Left lung (tissue), 10 donors: Measurements from ENCODE around the gene CDK6. TPM values are rescaled to one million over a fixed set of nuclear protein-coding genes. Genes with fewer than 3 reads are reported as not detected.
A peak's percentile ranks its signal among the peaks of the same experiment; 100 is the strongest.

Source experiments
- ATAC-seq: fragments of 200-7000 bp; cut with Tn5 transposase; one replicate; pipeline ENCODE4 v1.9.1; 2020; ENCODE audit warnings: moderate library complexity
- DNase-seq, 4 donors: peaks; one replicate each; pipeline ENCODE4 v3.0.0-alpha.2; 2013 to 2020
- H3K27ac ChIP-seq, 2 donors: fragments of 200-600 bp; sonication (generic) in 1 of 2; one replicate each; pipeline versions ENCODE4 v1.5.0 to v1.8.0; 2020 to 2021
- H3K27me3 ChIP-seq, 2 donors: fragments of 200-600 bp; sonication (generic) in 1 of 2; one replicate each; pipeline versions ENCODE4 v1.5.0 to v1.8.0; 2020 to 2021
- H3K36me3 ChIP-seq, 2 donors: fragments of 200-600 bp; sonication (generic) in 1 of 2; one replicate each; pipeline versions ENCODE4 v1.5.0 to v1.8.0; 2020 to 2021
- H3K4me1 ChIP-seq, 2 donors: fragments of 200-600 bp; one replicate each; pipeline ENCODE4 v1.8.0; 2021
- H3K4me3 ChIP-seq, 2 donors: fragments of 200-600 bp; sonication (generic) in 1 of 2; one replicate each; pipeline versions ENCODE4 v1.5.0 to v1.8.0; 2020 to 2021; ENCODE audit warnings: mild to moderate bottlenecking in 1 of 2
- H3K9me3 ChIP-seq, 2 donors: fragments of 200-600 bp; sonication (generic) in 1 of 2; one replicate each; pipeline versions ENCODE4 v1.5.0 to v1.8.0; 2020 to 2021
- intact Hi-C, 2 donors: fragments of 100-400 bp; cut with DNase I; formaldehyde crosslinking; loops; one replicate each; pipeline versions ENCODE4 v1.11.2 to v1.14.2; 2022
- polyA plus RNA-seq, 6 donors: library from polyadenylated mRNA; unstranded; fragments of 120-200 nt; gene quantifications; one replicate each; pipeline ENCODE4 v1.2.1, GENCODE V29; 2013; ENCODE audit not compliant: insufficient read length in 6 of 6
- total RNA-seq, 2 donors: library from RNA; stranded (reverse); fragmentation: NEBNext Ultra II Directional; extraction: Animal tissue kit (Norgen Biotek cat#: 25700); gene quantifications; one replicate each; pipeline ENCODE4 v1.2.1, GENCODE V29; 2021
- TF ChIP-seq, protein P1 (sequence below), 2 donors: fragments of 200-600 bp; sonication (generic) in 1 of 2; IDR thresholded peaks; one replicate each; pipeline versions ENCODE4 v1.5.0 to v1.8.0; 2021; ENCODE audit warnings: antibody characterized with exemption in 2 of 2
- donor health status: DM: no; HTN: yes; CAD: no.
- donor health status: DM: no; HTN: no; CAD: no.

CDK6 gene
- total and polyA plus RNA-seq, 8 donors = 20.3 to 52.2 (median 43.7) TPM

DNA sequence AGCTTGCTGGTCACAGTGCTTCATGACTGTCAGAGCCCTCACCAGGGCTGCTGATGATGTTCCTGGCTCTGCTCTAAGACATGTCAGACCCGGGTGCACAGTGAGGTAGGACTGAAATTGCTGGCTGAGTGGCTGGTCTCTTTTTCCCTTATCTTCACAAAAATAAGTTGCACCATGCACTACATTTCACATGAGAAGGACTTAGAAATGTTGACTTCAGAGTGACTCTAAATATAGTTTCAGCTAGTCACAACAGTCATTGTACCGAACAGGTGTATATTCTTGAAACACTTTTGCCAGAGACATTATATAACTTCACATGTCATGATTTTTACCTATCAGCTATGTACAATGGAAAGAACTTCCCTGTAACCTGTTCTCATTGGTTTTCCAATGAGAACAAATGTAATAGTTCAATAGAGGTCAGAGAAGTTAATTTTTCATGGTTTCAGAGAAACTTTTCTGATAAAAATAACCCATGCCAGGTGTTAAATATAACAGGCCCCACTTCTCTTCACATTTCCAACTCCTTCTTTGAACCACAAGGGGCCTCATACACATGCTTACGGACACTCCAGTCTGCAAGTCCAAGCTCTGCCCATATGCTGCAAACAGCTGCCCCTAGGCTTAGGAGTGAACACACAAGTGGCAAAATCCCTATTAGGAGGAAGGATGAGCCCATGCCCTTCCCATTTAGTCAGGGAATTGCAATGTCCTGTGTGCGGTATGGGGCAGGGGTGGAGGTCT lies 115.6 kb downstream of the CDK6 start:
- DNase-seq (no peak), ATAC-seq (no peak)
- Histone ChIP-seq H3K27ac (no peak overlapping the region), H3K4me1 (peaks cover 4 to 40% of the 10 kb centered on the region in 2 donors), H3K4me3 (no peak overlapping the region), H3K27me3 (no peaks in the 10 kb centered on the region), H3K36me3 (no peaks in the 10 kb centered on the region), H3K9me3 (no peaks in the 10 kb centered on the region)
- TF ChIP-seq, protein P1, sequence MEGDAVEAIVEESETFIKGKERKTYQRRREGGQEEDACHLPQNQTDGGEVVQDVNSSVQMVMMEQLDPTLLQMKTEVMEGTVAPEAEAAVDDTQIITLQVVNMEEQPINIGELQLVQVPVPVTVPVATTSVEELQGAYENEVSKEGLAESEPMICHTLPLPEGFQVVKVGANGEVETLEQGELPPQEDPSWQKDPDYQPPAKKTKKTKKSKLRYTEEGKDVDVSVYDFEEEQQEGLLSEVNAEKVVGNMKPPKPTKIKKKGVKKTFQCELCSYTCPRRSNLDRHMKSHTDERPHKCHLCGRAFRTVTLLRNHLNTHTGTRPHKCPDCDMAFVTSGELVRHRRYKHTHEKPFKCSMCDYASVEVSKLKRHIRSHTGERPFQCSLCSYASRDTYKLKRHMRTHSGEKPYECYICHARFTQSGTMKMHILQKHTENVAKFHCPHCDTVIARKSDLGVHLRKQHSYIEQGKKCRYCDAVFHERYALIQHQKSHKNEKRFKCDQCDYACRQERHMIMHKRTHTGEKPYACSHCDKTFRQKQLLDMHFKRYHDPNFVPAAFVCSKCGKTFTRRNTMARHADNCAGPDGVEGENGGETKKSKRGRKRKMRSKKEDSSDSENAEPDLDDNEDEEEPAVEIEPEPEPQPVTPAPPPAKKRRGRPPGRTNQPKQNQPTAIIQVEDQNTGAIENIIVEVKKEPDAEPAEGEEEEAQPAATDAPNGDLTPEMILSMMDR (IDR thresholded peaks at IDR 0.05) = no peak
- intact Hi-C loops = no loop called here

DNA sequence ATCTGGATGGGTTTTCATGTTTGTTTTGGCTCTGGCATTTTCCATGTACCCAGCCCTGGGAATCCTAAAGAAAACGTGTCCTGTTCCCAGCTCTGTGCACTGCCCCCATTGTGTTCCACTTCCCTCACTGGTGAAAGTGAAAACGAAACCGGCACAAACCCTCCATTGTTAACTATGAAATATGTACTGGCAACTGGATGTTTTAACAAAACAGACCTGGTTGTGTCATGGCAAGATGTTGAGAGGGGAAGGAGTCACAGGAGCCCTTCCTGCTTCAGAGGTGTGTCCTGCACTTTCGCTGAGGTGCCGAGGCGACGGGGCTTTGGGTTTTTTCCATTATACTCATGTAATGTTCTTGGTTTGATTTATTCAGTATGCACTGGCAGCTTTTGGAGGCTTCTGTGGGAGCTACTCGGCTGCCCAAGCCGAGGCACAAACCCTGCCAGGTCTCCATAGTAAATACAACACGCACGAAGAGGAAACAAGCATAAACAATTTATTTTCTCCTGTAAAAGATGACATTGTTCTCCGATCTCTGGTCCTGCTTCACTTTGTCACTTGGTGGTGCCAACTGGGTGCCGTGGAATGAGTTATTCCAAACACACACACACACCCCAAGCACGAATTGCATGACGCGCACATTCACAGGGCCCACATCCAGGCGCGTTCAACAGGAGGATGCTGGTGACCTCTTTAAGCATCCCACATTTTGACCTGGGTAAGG lies 118.2 kb downstream of the CDK6 start:
- Histone ChIP-seq H3K36me3 (no peaks in the 10 kb centered on the region), H3K4me1 (peaks cover under 1 to 23% of the 10 kb centered on the region in 2 donors), H3K4me3 (peak overlapping the region; percentile 36 to 42), H3K27ac (peak overlapping the region; percentile 74 to 91), H3K27me3 (no peaks in the 10 kb centered on the region), H3K9me3 (no peaks in the 10 kb centered on the region)
- TF ChIP-seq, protein P1 (IDR thresholded peaks at IDR 0.05) = no peak
- intact Hi-C loops = no loop called here
- DNase-seq (peak in 2 of 4 donors; percentile 42 to 46), ATAC-seq (peak; percentile 89)

DNA sequence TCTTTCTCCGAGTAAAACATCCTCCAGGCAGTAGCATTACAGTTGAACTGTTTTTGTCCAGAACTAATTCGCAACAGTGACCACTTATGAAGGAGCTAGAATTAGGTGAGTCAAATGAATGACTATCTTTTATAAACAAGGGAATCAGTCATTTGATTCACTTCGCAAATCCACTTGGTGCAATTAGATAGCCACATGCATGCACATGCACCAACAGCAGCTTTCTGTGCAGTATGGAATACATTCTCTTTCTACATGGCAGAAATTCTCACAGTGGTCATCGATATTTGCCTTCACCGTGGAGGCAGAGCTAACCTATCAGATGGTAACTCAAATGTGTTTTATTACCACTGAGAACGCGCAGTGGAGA lies 118.8 kb downstream of the CDK6 start:
- peak; percentile 18 for ATAC-seq
- DNase-seq = no peak
- intact Hi-C loops = no loop called here
- H3K27me3 ChIP-seq = no peaks in the 10 kb centered on the region
- H3K36me3 ChIP-seq = no peaks in the 10 kb centered on the region
- H3K27ac ChIP-seq = peak overlapping the region; percentile 74 to 91
- TF ChIP-seq, protein P1 (IDR thresholded peaks at IDR 0.05) = no peak
- peak overlapping the region; percentile 36 to 42 for H3K4me3 ChIP-seq
- no peaks in the 10 kb centered on the region for H3K9me3 ChIP-seq
- H3K4me1 ChIP-seq = peaks cover 0 to 17% of the 10 kb centered on the region in 2 donors

DNA sequence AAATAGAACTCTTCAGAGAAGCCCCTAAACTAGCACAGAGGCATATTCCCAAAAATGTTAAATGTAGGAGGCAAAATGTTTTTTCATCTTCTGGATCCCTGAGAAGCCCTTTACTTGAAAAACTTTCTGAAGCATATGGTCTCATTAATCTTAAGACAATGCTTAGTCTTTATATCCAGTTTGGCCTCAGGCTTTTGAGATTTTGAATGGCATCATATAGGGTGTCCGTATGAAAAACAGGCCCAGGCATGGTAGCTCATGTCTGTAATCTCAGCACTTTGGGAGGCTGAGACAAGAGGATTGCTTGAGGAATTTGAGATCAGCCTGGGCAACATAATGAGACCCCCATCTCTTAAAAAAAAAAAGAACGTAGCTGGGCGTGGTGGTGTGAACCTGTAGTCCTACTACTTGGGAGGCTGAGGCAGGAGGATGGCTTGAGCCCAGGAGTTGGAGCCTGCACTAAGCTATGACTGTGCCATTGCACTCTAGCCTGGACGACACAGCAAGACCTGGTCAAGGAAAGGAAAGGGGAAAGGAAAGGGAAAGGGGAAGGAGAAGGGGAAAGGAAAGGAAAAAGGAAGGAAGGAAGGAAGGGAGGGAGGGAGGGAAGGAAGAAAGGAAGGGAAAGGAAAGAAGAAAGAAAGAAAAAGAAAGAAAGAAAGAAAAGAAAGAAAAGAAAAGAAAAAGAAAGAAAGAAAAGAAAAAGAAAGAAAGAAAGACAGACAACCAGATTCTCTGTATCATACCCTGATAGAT lies 119.4 kb downstream of the CDK6 start:
- TF ChIP-seq, protein P1 (IDR thresholded peaks at IDR 0.05) = no peak
- peak overlapping the region in 1 of 2 donors; percentile 42 for H3K4me3 ChIP-seq
- no peak for DNase-seq
- H3K9me3 ChIP-seq = no peaks in the 10 kb centered on the region
- no peak for ATAC-seq
- intact Hi-C loops = no loop called here
- H3K27ac ChIP-seq = peak overlapping the region in 1 of 2 donors; percentile 91
- peaks cover 0 to 14% of the 10 kb centered on the region in 2 donors for H3K4me1 ChIP-seq
- H3K27me3 ChIP-seq = no peaks in the 10 kb centered on the region
- no peaks in the 10 kb centered on the region for H3K36me3 ChIP-seq

DNA sequence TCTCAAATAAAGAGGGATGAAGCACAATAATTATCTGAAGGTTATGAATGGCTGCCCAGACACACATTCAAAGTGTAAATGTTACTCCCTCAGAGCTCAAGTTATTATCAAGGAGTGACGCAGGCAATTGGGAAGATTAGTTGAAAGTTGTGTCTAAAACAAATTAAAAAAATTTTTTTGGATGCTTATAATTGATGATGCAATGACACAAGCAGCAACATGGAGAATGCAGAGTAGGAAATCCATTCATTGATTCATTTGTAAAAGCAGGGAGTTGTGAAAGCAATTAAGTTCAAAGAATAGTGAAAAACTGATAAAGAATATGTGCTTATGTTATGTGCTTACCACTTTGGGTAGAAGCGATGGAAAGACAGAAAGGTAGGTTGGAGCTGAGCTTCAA lies 120.4 kb downstream of the CDK6 start:
- H3K36me3 ChIP-seq = no peaks in the 10 kb centered on the region
- ATAC-seq (no peak), DNase-seq (no peak)
- intact Hi-C loops = no loop called here
- H3K4me1 ChIP-seq = peaks cover 0 to 14% of the 10 kb centered on the region in 2 donors
- TF ChIP-seq, protein P1 (IDR thresholded peaks at IDR 0.05) = no peak
- H3K9me3 ChIP-seq = no peaks in the 10 kb centered on the region
- H3K4me3 ChIP-seq = no peak overlapping the region
- no peak overlapping the region for H3K27ac ChIP-seq
- no peaks in the 10 kb centered on the region for H3K27me3 ChIP-seq
